K562 (cell line): ENCODE data around the gene RHEB. TPM values are rescaled to one million over a fixed set of nuclear protein-coding genes. Genes with fewer than 3 reads are reported as not detected.
A peak's percentile ranks its signal among the peaks of the same experiment; 100 is the strongest.

Experiments
- ASH1L ChIP-seq: fragments of 450-650 bp; IDR thresholded peaks from 2 replicates; pipeline ENCODE4 v1.6.1; 2018; ENCODE audit warnings: borderline replicate concordance, mild to moderate bottlenecking, low read depth; ENCODE audit not compliant: partially characterized antibody
- ATF4 ChIP-seq: fragments of 450-650 bp; formaldehyde crosslinking; IDR thresholded peaks from 2 replicates; pipeline ENCODE4 v1.4.0; 2022; ENCODE audit warnings: mild to moderate bottlenecking, moderate library complexity
- BRCA1 ChIP-seq, 2 experiments: fragments of 450-650 bp in 1 of 2; sonication (generic) in 1 of 2; formaldehyde crosslinking in 1 of 2; IDR thresholded peaks; 2 replicates each; pipeline versions ENCODE4 v1.5.0 to v1.6.1; 2017 to 2020; ENCODE audit warnings: mild to moderate bottlenecking in 1 of 2, missing genetic modification reagents in 1 of 2
- EWSR1 ChIP-seq: fragments of 450-650 bp; IDR thresholded peaks from 2 replicates; pipeline ENCODE4 v1.6.1; 2018; ENCODE audit warnings: borderline replicate concordance, mild to moderate bottlenecking, low read depth, moderate library complexity; ENCODE audit not compliant: partially characterized antibody
- FOXP4 ChIP-seq: sonication (generic); formaldehyde crosslinking; IDR thresholded peaks from 2 replicates; pipeline ENCODE4 v1.8.0; 2022; ENCODE audit warnings: mild to moderate bottlenecking, missing genetic modification reagents, borderline replicate concordance
- KAT7 ChIP-seq: sonication (generic); formaldehyde crosslinking; IDR thresholded peaks from 2 replicates; pipeline ENCODE4 v1.8.0; 2022; ENCODE audit warnings: missing genetic modification reagents, mild to moderate bottlenecking, borderline replicate concordance
- MYBL2 ChIP-seq, 2 experiments: fragments of 450-650 bp in 1 of 2; sonication (generic) in 1 of 2; formaldehyde crosslinking in 1 of 2; IDR thresholded peaks; 2 replicates each; pipeline versions ENCODE4 v1.6.1 to v1.8.1; 2017 to 2022; ENCODE audit warnings: borderline replicate concordance in 1 of 2, inconsistent platforms in 1 of 2, low read depth in 1 of 2, mild to moderate bottlenecking in 1 of 2, missing genetic modification reagents in 1 of 2, moderate library complexity in 1 of 2
- PURB ChIP-seq: sonication (generic); formaldehyde crosslinking; IDR thresholded peaks from 2 replicates; pipeline ENCODE4 v1.9.0; 2021; ENCODE audit warnings: low read depth, mild to moderate bottlenecking, missing genetic modification reagents
- RERE ChIP-seq: sonication (generic); formaldehyde crosslinking; IDR thresholded peaks from 2 replicates; pipeline ENCODE4 v1.8.0; 2023; ENCODE audit warnings: missing genetic modification reagents, mild to moderate bottlenecking, borderline replicate concordance
- SMAD3 ChIP-seq: fragments of 450-650 bp; formaldehyde crosslinking; conservative IDR thresholded peaks from 2 replicates; pipeline ENCODE4 v1.4.0; 2020; ENCODE audit warnings: mild to moderate bottlenecking
- SP2 ChIP-seq: IDR thresholded peaks from 2 replicates; pipeline ENCODE4 v1.6.1; 2011; ENCODE audit warnings: mild to moderate bottlenecking, low read depth, low read length, moderate library complexity; ENCODE audit not compliant: poor library complexity, severe bottlenecking; ENCODE audit errors: extremely low read depth
- SRSF3 ChIP-seq: fragments of 200-400 bp; formaldehyde crosslinking; IDR thresholded peaks from 2 replicates; pipeline ENCODE4 v1.6.1; 2016; ENCODE audit warnings: mild to moderate bottlenecking, low read length, moderate library complexity; ENCODE audit not compliant: insufficient read depth
- TAF15 ChIP-seq: fragments of 200-400 bp; formaldehyde crosslinking; IDR thresholded peaks from 2 replicates; pipeline ENCODE4 v1.6.1; 2017; ENCODE audit warnings: mild to moderate bottlenecking, low read depth, low read length, moderate library complexity
- ZBTB1 ChIP-seq: sonication (generic); formaldehyde crosslinking; IDR thresholded peaks from 2 replicates; pipeline ENCODE4 v1.8.1; 2023; ENCODE audit warnings: missing genetic modification reagents, low read depth, mild to moderate bottlenecking, borderline replicate concordance
- polyA plus RNA-seq, 8 experiments: library from polyadenylated mRNA; depleted of rRNA in 4 of 8; stranded (reverse) in 5 of 8; unstranded in 3 of 8; fragments of >200 nt; fragmentation: Nextera tagmentation in 2 of 8; fragmentation: Illumina TruSeq in 1 of 8; extraction: Ambion mirVana in 2 of 8; extraction: Trizol in 1 of 8; gene quantifications; 2 replicates each; pipeline versions ENCODE4 v1.2.1 to v1.2.3, GENCODE V29; 2011 to 2014; ENCODE audit warnings: inconsistent platforms in 1 of 8, missing spikeins in 1 of 8
- total RNA-seq, 7 experiments: library from RNA; depleted of rRNA in 6 of 7; stranded (reverse); fragments of >200 nt in 6 of 7; fragmentation: Illumina TruSeq in 2 of 7; extraction: Trizol in 2 of 7; gene quantifications; 2 replicates each; pipeline versions ENCODE4 v1.2.1 to v1.2.3, GENCODE V29; 2011 to 2021; ENCODE audit warnings: low replicate concordance in 1 of 7

Gene RHEB
- total and polyA plus RNA-seq, 9 of the 15 experiments (the other 6 are each of a cell fraction or from before 2014, with no cell fraction given): 28.5 to 249 (median 182) TPM

GRCh38 chr7:151519765-151520418, at the start of gene RHEB (continued):
- TF ChIP-seq PURB (CRISPR knock-in tag) (no peak), BRCA1 (IDR thresholded peaks at IDR 0.05) (no peak), BRCA1 (CRISPR knock-in tag; IDR thresholded peaks at IDR 0.05) (no peak), TAF15 (no peak), ASH1L (peak; percentile 72), SRSF3 (no peak), FOXP4 (CRISPR knock-in tag) (no peak), SP2 (peak; percentile 19), RERE (CRISPR knock-in tag) (no peak), ATF4 (CRISPR knock-in tag) (no peak), ZBTB1 (CRISPR knock-in tag) (peak; percentile 62; the same call in 1 of the 2 replicates), SMAD3 (0 out of 2 replicates have a peak, but pooled peaks have one; percentile 54), KAT7 (peak; percentile 57; the same call in 1 of the 2 replicates), EWSR1 (no peak), MYBL2 (IDR thresholded peaks at IDR 0.05; ENCODE audit: low read depth) (peak; percentile 98), MYBL2 (CRISPR knock-in tag; IDR thresholded peaks at IDR 0.05; ENCODE audit: borderline replicate concordance) (no peak)
